Raji (cell line): ENCODE measurements around the gene ZBED4.

Source experiments
- POLR2A ChIP-seq: IDR thresholded peaks from 2 replicates; pipeline ENCODE4 v1.6.1; 2011; ENCODE audit warnings: low read depth, low read length, control low read depth; ENCODE audit not compliant: insufficient read depth

ZBED4 gene

DNA sequence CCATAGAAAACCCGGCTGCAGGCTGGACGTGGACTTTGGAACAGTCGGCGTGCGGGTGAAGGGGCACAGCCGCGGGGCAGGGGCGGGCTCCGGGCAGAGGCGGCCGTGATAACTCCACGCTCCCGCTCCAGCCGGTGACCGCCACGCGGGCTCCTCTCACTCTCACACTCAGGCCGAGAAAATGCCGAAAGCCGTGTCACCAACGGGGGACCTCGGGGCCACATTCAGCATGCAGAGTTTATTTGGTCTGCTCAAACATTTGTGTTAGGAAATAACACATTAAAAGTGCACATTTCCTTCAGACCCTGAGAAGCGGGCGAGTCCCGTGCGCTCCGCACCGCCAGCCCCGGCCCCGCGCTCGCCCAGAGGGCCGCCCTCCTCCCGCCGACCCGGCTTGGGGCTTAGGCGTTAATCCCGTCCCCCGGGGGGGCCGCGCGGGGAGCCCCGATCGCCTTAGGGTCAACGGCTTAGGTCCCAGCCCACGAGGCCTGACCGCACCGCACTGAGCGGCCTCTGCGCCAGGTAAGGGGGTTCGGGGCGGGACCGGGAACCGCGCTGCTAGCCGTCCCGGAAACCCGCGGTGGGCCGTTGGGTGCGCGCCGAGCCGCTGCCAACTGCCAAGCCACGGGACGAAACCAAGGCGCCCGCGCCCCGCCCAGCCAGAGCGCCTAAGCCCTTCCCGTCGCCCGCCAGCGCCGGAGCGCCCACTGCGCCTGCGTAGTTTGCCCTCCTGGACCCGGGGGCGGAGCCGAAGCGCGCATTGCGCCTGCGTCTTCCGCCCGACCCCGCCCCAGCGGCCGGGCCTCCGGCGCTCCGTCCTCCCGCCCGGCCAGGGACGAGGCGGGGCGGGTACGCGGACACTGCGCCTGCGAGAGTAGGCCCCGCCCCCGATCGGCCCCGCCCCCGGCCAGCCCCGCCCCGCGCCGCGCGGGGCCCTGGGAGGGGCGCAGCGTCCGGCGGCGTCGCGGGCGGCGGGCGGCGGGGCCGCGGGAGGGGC is at the start of gene ZBED4:
TSS of gene ZBED4 (plus strand) at position 947 of the 997 bp plus-strand sequence. CDS start 29,819 bp downstream, outside the sequence.
- peak; percentile 84 for TF ChIP-seq POLR2A

DNA sequence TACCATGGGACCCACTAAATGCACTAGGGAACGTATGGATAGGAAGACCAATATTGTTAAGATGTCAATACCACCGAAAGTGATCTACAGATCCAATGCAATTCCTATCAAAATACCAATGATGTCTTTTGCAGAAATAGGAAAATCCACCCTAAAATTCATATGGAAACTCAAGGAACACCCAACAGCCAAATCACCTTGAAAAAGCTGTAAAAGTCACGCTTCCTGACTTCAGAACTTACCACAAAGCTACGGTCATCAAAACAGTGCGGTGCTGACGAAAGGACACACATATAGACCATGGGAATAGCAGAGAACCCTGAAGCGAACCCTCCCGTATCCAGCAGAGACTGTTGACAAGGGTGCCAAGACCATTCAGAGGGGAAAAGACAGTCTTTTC is 46.5 kb upstream of the ZBED4 start:
- TF ChIP-seq POLR2A = no peak

GRCh38 chr22:49807780-49808708 is 45.6 kb upstream of the ZBED4 start:
- no peak for TF ChIP-seq POLR2A

GRCh38 chr22:49810363-49811019 is 43.2 kb upstream of the ZBED4 start:
- no peak for TF ChIP-seq POLR2A

- TF ChIP-seq POLR2A = no peak
Observed at GRCh38 chr22:49811020-49811791, 42.4 kb upstream of the ZBED4 start.

GRCh38 chr22:49812838-49813237 is 40.8 kb upstream of the ZBED4 start:
- no peak for TF ChIP-seq POLR2A

DNA sequence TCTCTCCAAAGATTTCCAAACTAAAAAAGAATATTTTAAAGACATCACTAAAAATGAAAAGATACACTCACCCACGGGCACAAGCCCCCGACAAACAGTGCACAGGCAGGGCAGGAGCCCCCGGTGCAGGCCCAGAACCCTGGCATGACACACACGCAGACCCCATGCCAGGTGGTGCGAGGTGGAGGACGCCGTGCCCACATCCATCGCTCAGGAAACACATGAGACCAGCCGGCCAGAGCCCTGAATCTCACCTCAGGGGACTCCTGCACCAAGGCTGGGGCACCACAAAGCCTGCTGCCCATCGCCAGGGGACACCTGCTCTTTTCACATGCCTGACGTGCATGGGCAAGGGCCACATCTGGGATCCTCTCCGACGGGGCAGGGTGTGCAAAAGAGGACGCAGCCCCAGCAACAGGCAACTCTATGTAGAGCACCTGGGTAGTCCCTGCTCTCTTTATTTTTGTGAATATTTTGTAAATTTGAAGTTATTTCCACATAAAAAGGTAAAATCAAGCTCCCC is 39.4 kb upstream of the ZBED4 start:
- TF ChIP-seq POLR2A = no peak

GRCh38 chr22:49814856-49815255 is 38.8 kb upstream of the ZBED4 start:
- no peak for TF ChIP-seq POLR2A

GRCh38 chr22:49815641-49816091 is 38.0 kb upstream of the ZBED4 start:
- no peak for TF ChIP-seq POLR2A

GRCh38 chr22:49817359-49817758 is 36.3 kb upstream of the ZBED4 start:
- no peak for TF ChIP-seq POLR2A

DNA sequence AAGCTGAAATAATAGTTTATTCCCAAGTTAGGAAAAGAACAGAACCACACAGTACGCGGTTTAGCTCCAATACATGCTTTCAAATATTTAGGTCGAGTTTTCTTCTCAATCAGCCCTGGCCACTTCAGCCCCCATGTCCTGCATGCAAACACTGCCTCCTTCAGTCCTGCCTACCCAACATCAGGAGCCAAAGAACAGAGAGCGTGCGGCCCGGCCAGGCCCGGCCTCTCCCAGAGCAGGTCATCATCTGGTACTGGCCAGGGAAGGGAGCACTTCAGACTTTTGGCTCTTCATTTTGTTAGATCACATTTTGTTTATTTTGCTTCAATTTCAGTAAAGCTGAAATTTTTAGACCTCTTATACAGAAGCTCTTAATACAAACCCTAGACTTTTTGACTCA is 32.7 kb upstream of the ZBED4 start:
- TF ChIP-seq POLR2A = no peak

- TF ChIP-seq POLR2A = no peak
Observed at GRCh38 chr22:49823289-49824045, 30.2 kb upstream of the ZBED4 start.
